Endothelial cell of umbilical vein (primary cell): Measurements from ENCODE around the gene FSIP1. TPM values are rescaled to one million over a fixed set of nuclear protein-coding genes. Genes with fewer than 3 reads are reported as not detected.
A peak's percentile ranks its signal among the peaks of the same experiment; 100 is the strongest.

Source experiments
- BruUV-seq: library from RNA; stranded (reverse); fragments of 400-500 nt; replicated peaks from 2 replicates; lab custom pipeline; 2021; lab: Mats Ljungman, UMichigan
- CTCF ChIA-PET: fragments of 300-600, 350-600 bp; sonication (Branson Sonifier 250); formaldehyde crosslinking; loops from one replicate; lab custom pipeline; 2021; ENCODE audit warnings: antibody characterized with exemption, inconsistent platforms; lab: Charles Lee
- POLR2A ChIA-PET: fragments of 300-600, 350-600 bp; sonication (Branson Sonifier 250); formaldehyde crosslinking; loops from one replicate; lab custom pipeline; 2021; ENCODE audit warnings: antibody characterized with exemption, inconsistent platforms; lab: Charles Lee
- DNase-seq: peaks from one replicate; pipeline ENCODE4 v3.0.0-alpha.2; 2011; ENCODE audit warnings: low read depth, low spot score
- FAIRE-seq: peaks from 2 replicates; lab custom pipeline; 2011; peaks lifted over from hg19 to GRCh38; lab: Jason Lieb, UNC
- H2AFZ ChIP-seq: 2 replicates; pipeline ENCODE4 v1.6.0; 2012; ENCODE audit warnings: low read depth, low read length, control low read depth, inconsistent platforms
- H3K27ac ChIP-seq: 2 replicates; pipeline ENCODE4 v1.5.1; 2011; ENCODE audit warnings: low read depth, mild to moderate bottlenecking, control low read depth, low read length, moderate library complexity; ENCODE audit not compliant: insufficient read depth
- H3K27me3 ChIP-seq, 2 experiments: 2 replicates each; pipeline versions ENCODE4 v1.6.0 to v1.6.1; 2011; ENCODE audit warnings: low read length in 2 of 2, mixed read lengths in 1 of 2; ENCODE audit not compliant: control insufficient read depth in 2 of 2, insufficient read depth in 2 of 2
- H3K36me3 ChIP-seq, 2 experiments: 2 replicates in 1 of 2; 3 replicates in 1 of 2; pipeline ENCODE4 v1.5.1; 2011; ENCODE audit warnings: low read length in 2 of 2, mild to moderate bottlenecking in 1 of 2, moderate library complexity in 1 of 2; ENCODE audit not compliant: control insufficient read depth in 2 of 2, insufficient read depth in 2 of 2; ENCODE audit errors: extremely low read depth in 1 of 2
- H3K4me1 ChIP-seq: 3 replicates; pipeline ENCODE4 v1.5.1; 2011; ENCODE audit warnings: mild to moderate bottlenecking, low read length; ENCODE audit not compliant: control insufficient read depth, insufficient read depth; ENCODE audit errors: extremely low read depth
- H3K4me2 ChIP-seq: 2 replicates; pipeline ENCODE4 v1.6.1; 2011; ENCODE audit warnings: low read length, control low read depth, mixed read lengths; ENCODE audit not compliant: insufficient read depth
- H3K4me3 ChIP-seq, 3 experiments: fragments of 200-600 bp in 1 of 3; sonication (generic), shearing (Covaris generic) in 1 of 3; replicated peaks in 1 of 3; 2 replicates each; pipeline ENCODE4 v1.5.1; 2011 to 2016; ENCODE audit warnings: control low read depth in 3 of 3, low read length in 3 of 3, mild to moderate bottlenecking in 2 of 3, inconsistent platforms in 1 of 3, low read depth in 1 of 3, moderate library complexity in 1 of 3; ENCODE audit not compliant: insufficient read depth in 1 of 3
- H3K79me2 ChIP-seq: 2 replicates; pipeline ENCODE4 v1.6.0; 2012; ENCODE audit warnings: low read length, inconsistent platforms; ENCODE audit not compliant: control insufficient read depth, insufficient read depth
- H3K9ac ChIP-seq: replicated peaks from 2 replicates; pipeline ENCODE3; 2011; ENCODE audit warnings: low read length, control low read depth; ENCODE audit not compliant: insufficient read depth; ENCODE audit errors: extremely low read depth
- H3K9me1 ChIP-seq: replicated peaks from 3 replicates; pipeline ENCODE4 v1.6.0; 2011; ENCODE audit warnings: mild to moderate bottlenecking, low read length; ENCODE audit not compliant: control insufficient read depth, insufficient read depth; ENCODE audit errors: extremely low read depth
- H3K9me3 ChIP-seq: replicated peaks from 2 replicates; pipeline ENCODE4 v1.5.1; 2012; ENCODE audit warnings: low read length, inconsistent platforms; ENCODE audit not compliant: control insufficient read depth, insufficient read depth
- H4K20me1 ChIP-seq: replicated peaks from 2 replicates; pipeline ENCODE3; 2011; ENCODE audit warnings: mild to moderate bottlenecking, low read length; ENCODE audit not compliant: control insufficient read depth, insufficient read depth; ENCODE audit errors: extremely low read depth
- FOS ChIP-seq: IDR thresholded peaks from 2 replicates; pipeline ENCODE4 v1.6.1; 2011; ENCODE audit warnings: mild to moderate bottlenecking, low read length, moderate library complexity, borderline replicate concordance; ENCODE audit not compliant: insufficient read depth
- MYC ChIP-seq: IDR thresholded peaks from one replicate; pipeline ENCODE4 v1.6.1; 2011; ENCODE audit warnings: mild to moderate bottlenecking, low read depth, low read length
- POLR2A ChIP-seq: IDR thresholded peaks from 2 replicates; pipeline ENCODE4 v1.6.1; 2012; ENCODE audit warnings: low read depth, mild to moderate bottlenecking, control low read depth, low read length
- POLR2AphosphoS5 ChIP-seq: IDR thresholded peaks from 2 replicates; pipeline ENCODE4 v1.6.1; 2012; ENCODE audit warnings: low read depth, mild to moderate bottlenecking, control low read depth, low read length, moderate library complexity; ENCODE audit not compliant: insufficient read depth
- dilution Hi-C: fragments of 300-500 bp; cut with MboI; formaldehyde crosslinking; loops from one replicate; pipeline ENCODE4 v1.15.0; 2019; ENCODE audit warnings: low sequenced_read_pairs; ENCODE audit not compliant: extremely low pct_ligation_motif_present
- intact Hi-C: fragments of 100-400 bp; cut with micrococcal nuclease; formaldehyde crosslinking; loops from one replicate; pipeline ENCODE4 v1.10.0; 2022
- polyA plus RNA-seq, 4 experiments: library from polyadenylated mRNA; depleted of rRNA in 3 of 4; stranded (reverse) in 3 of 4; unstranded in 1 of 4; fragments of >200 nt; gene quantifications; 2 replicates each; pipeline versions ENCODE4 v1.2.1 to v1.2.3, GENCODE V29; 2011 to 2012; ENCODE audit warnings: missing spikeins in 1 of 4
- total RNA-seq: library from RNA; stranded (reverse); gene quantifications from 2 replicates; pipeline ENCODE4 v1.2.3, GENCODE V29; 2021

The FSIP1 gene
- total and polyA plus RNA-seq, 2 donors (not counting 3 experiments of a cell fraction or from before 2014, with no cell fraction given) = 0.23 to 1.1 TPM

DNA sequence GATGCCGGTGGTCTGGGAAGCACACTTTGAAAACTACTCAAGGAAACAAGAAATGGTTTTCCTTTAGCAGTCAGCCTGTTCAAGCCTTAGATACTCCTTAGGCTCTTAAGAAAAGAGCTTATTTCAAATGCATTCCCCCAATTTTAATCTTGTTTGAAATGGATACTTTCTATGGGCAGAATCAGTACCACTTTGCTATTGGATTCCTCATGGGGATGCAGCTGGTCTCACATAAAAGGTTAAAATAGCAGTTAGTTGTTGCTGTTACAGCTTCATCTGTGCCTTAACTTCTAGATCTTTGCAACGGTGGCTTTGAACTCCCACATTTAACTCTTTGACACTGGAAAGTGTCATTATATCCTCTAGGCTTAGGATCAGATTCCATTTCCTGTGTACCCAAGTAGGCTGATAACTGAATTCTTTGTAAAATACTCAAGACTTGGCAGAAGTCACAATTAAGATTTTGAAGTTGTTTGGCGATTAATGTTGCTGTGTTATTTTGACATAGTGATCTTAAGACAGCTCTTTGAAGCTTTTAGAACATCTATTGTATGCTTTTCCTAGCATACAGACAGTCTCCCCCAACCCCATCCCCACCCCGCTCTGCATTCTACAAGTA is 199.6 kb downstream of the FSIP1 start:
- peak overlapping the region; percentile 9 to 98 (median 97) for H3K4me3 ChIP-seq
- dilution Hi-C loops = no loop called here
- peak overlapping the region; percentile 70 for H3K27ac ChIP-seq
- CTCF ChIA-PET = interaction anchor here (1.2 to 1.3 kb wide), 2 partner anchors 174 to 411 kb away, joined by 3 read pairs; no protein-coding TSS in a partner anchor
- POLR2A ChIA-PET = interaction anchor here (1.1 to 9.9 kb wide), 8 partner anchors 8 to 587 kb away, joined by 3 to 118 read pairs (median 17); no protein-coding TSS in a partner anchor
- DNase-seq (peak; percentile 22), FAIRE-seq (no peak)
- peaks cover 52 to 61% of the 10 kb centered on the region in 2 experiments for H3K36me3 ChIP-seq
- peaks cover 5% of the 10 kb centered on the region for H4K20me1 ChIP-seq
- BruUV-seq = no TSS peak
- no peak overlapping the region for H2AFZ ChIP-seq
- no peaks in the 10 kb centered on the region for H3K27me3 ChIP-seq
- intact Hi-C loops = loop anchor here (5.0 kb wide), 1 partner anchor 741 kb away; no protein-coding TSS in a partner anchor
- H3K4me1 ChIP-seq = peaks cover 38% of the 10 kb centered on the region
- TF ChIP-seq FOS (no peak), POLR2AphosphoS5 (peak; percentile 20), POLR2A (peak; percentile 99)
- H3K79me2 ChIP-seq = peaks cover 80% of the 10 kb centered on the region
- no peaks in the 10 kb centered on the region for H3K9me1 ChIP-seq
- H3K9ac ChIP-seq = peak overlapping the region; percentile 99
- no peaks in the 10 kb centered on the region for H3K9me3 ChIP-seq
- peak overlapping the region; percentile 82 for H3K4me2 ChIP-seq

DNA sequence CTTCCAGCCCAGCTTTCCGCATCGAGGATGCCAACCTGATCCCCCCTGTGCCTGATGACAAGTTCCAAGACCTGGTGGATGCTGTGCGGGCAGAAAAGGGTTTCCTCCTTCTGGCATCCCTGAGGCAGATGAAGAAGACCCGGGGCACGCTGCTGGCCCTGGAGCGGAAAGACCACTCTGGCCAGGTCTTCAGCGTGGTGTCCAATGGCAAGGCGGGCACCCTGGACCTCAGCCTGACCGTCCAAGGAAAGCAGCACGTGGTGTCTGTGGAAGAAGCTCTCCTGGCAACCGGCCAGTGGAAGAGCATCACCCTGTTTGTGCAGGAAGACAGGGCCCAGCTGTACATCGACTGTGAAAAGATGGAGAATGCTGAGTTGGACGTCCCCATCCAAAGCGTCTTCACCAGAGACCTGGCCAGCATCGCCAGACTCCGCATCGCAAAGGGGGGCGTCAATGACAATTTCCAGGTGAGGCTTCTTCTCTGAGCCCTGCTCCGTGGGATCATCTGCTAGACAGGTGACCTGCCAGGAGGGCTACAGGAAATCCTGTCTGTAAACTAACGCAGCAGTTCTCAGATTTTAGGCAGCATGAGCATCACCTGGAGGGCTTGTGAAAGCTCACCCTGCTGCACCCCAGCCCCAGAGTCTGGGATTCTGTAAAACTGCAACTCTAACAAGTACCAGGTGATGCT is 200.2 kb downstream of the FSIP1 start:
- Histone ChIP-seq H3K27me3 (no peaks in the 10 kb centered on the region), H3K79me2 (peaks cover 75% of the 10 kb centered on the region), H2AFZ (no peak overlapping the region), H3K9me1 (no peaks in the 10 kb centered on the region), H3K4me1 (peaks cover 35% of the 10 kb centered on the region), H3K9me3 (no peaks in the 10 kb centered on the region), H3K9ac (peak overlapping the region; percentile 99), H3K27ac (peak overlapping the region; percentile 70), H3K4me3 (peak overlapping the region; percentile 9 to 98 (median 97)), H3K36me3 (peaks cover 47 to 55% of the 10 kb centered on the region in 2 experiments), H4K20me1 (peaks cover 5% of the 10 kb centered on the region), H3K4me2 (peak overlapping the region; percentile 82)
- intact Hi-C loops = loop anchor here (5.0 kb wide), 1 partner anchor 740 kb away; no protein-coding TSS in a partner anchor
- ChIA-PET CTCF (interaction anchor here (1.2 to 5.0 kb wide), 4 partner anchors 175 to 875 kb away, joined by 3 to 72 read pairs (median 16); no protein-coding TSS in a partner anchor), POLR2A (interaction anchor here (1.0 to 9.9 kb wide), 17 partner anchors 9 to 754 kb away, joined by 3 to 118 read pairs (median 19); no protein-coding TSS in a partner anchor)
- dilution Hi-C loops = no loop called here
- no peak for FAIRE-seq
- TF ChIP-seq POLR2AphosphoS5 = peak; percentile 95
- no peak for TF ChIP-seq MYC
- no TSS peak for BruUV-seq
- peak; percentile 32 for DNase-seq
